Stimulated activated CD4-positive, alpha-beta T cell treated with anti-CD3 and anti-CD28 coated beads, Interleukin-2, amount 100 ng/mL, for 24 hours (primary cell): Measurements from ENCODE around the gene CLIC4.
"Not testable (repeated sequence)": the region's sequence is repeated elsewhere in the genome, so short reads cannot be mapped to it uniquely, and the experiment has no call there.

Experiments used
- DNase-seq, 2 donors: peaks; one replicate each; pipeline ENCODE4 v3.0.0-alpha.2; 2020

Gene CLIC4

DNA sequence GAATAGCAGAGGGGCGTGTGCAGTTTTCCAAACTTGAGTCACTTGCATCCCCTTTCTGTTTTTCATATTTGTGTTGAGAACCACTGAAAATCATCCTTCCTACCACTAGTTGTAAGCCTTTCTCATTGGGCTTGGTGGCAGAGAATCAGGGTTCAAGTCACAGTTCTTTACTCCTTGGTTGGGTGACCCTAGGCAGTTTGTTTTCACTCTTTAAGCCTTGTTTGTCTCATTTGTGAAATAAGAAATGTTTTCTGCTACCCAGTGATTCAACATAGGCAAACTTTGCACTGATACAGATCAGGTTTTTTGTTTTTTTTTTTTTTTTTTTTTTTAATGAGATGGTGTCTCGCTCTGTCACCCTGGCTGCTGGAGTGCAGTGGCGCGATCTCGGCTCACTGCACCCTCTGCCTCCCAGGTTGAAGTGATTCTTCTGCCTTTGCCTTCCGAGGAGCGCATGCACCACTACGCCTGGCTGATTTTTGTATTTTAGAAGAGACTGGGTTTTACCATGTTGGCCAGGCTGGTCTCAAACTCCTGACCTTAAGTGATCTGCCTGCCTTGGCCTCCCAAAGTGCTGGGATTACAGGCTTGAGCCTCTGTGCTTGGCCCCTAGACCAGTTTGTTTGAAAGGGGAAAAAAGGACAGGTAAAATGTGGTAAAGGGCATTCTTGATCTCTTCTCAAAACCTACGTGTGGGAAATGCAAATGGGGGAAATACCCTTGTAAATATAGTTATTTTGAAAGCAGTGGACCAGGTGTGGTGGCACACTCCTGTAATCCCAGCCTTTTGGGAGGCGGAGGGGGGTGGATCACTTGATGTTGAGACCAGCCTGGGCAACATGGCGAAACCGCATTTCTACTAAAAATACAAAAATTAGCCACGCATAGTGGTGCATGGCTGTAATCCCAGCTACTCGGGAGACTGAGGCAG, 3.2 kb downstream of the CLIC4 start:
- DNase-seq, result no peak

DNA sequence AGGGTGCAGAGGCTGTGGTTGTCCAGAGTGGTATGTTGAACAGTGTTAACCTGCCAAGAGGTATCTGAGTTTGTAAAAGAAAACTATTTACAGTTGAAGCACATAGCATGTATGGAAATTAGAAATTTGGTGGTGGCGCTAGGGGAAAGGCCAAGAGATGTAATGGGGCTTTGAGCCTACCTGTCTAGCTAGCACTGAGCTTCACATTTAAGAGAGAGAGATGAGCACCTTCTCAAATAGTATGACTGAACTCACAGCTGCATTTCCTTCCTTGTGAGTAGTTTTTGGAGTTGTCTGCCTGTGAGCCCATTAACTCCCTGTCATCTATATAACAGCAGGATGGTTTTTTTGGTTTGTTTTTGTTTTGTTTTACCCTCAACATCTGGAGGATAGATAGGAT, 4.0 kb downstream of the CLIC4 start:
- DNase-seq, result no peak

DNA sequence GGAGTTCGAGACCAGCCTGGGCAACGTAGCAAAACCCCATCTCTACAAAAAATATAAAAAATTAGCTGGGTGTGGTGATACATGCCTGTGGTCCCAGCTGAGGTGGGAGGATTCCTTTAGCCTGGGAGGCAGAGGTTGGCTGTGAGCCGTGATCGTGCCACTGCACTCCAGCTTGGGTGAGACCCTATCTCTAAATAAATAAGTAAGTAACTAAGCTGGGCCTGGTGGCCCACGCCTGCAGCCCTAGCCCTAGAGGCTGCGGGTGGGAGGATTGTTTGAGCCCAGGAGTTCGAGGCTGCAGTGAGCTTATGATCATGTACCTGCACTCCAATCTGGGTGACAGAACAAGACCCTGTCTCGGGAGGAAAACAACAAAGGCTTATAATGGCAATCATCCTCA, 4.6 kb downstream of the CLIC4 start:
- DNase-seq, result no peak

DNA sequence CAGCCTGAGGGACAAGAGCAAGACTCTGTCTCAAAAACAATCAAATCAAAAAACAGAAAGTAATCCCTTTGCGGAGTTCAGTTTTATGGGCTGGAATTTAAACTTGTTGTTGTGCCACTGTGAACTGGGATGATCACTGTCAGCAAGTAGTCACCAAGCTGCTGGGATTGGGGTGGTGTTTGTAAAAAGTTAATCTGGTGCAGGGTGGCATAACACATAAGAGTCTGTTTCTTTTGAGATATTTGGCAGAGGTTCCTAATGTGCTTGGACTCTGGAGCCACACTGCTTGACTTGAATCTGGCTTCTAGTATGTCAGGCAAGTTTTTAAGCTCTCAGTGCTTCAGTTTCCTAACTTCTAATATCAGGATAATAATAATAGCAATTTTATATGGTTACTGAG, 6.6 kb downstream of the CLIC4 start:
- no peak for DNase-seq

DNA sequence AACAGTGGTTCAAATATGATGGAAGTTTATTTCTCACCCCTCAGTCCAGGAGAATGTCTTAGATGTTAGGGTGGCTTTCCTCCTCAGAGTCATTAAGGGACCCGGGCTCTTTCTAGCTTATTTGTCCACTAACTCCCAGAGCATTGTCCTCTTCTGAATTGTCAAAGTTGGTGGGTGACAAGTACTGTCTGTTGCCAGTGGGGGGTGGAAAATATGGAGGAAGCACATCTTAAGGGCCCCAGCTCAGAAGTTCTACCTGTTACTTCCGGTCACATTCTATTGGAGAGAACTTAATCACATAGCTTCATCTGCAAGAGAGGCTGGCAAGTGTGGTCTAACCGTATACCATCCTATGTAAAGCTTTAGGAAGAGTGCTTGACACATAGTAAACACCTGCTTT, 7.1 kb downstream of the CLIC4 start:
- DNase-seq, result no peak

DNA sequence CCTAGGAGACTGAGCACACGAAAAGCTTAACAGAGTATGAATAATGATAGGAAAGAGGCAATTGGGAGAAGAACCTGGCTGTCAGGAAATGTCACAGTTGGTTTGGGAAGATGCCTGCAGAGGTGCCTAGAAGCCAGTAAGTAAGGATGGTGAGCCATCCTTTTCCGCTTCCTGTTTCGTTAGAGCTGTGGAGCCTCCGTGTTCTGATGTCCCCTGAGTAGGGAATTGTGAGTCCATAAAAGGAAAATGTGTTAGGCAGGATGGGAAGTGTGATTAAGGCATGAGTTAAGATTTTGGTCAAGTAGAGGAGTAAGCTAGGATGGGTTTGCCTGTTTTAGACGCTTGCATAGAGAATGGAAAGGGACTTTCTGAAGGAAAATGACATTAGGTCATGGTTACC, 9.0 kb downstream of the CLIC4 start:
- no peak for DNase-seq

DNA sequence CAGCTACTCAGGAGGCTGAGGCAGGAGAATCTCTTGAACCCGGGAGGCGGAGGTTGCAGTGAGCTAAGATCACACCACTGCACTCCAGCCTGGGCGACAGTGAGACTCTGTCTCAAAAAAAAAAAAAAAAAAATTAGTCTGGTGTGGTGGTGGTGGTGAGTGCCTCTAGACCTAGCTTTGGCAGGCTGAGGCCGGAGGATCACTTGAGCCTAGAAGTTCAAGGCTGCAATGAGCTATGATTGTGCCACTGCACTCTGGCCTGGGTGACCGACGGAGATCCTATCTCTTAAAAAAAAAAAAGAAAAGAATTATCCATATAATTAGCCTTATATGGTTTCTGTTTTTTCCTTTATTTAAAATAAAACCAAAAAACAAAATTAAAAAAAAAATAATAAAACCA, 10.1 kb downstream of the CLIC4 start:
- DNase-seq, result not testable (repeated sequence)

DNA sequence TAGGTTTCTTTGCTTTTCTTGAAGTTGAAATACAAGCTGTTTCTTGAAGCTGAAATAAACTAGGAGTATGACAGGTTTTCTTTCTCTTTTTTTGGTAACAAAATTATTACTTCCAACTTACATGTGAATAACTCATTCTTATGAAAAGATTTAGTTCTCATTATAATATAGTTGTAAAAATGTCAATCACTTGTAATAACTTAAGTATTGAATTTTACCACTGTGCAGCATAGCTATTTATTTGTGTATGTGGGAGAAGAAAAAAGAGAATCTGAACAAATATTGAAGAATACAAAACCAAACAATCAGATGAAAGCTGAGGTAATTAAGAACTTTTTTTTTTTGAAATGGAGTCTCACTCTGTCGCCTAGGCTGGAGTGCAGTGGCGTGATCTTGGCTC, 11.1 kb downstream of the CLIC4 start:
- no peak for DNase-seq

DNA sequence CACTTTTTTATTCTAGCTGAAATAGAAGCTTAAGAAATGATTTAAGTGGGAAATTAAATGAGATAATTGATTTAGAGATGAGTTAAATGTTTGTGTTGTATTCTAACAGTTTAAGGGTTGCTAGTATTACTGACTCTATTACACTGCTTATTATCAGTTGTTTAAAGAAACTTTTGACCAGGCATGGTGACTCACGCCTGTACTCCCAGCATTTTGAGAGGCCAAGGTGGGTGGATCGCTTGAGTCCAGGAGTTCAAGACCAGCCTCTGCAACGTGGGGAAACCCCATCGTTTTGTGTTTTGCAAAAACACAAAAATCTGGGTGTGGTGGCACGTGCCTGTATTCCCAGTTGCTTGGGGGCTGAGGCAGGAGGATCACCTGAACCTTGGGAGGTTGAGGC, 14.2 kb downstream of the CLIC4 start:
- DNase-seq, result no peak

DNA sequence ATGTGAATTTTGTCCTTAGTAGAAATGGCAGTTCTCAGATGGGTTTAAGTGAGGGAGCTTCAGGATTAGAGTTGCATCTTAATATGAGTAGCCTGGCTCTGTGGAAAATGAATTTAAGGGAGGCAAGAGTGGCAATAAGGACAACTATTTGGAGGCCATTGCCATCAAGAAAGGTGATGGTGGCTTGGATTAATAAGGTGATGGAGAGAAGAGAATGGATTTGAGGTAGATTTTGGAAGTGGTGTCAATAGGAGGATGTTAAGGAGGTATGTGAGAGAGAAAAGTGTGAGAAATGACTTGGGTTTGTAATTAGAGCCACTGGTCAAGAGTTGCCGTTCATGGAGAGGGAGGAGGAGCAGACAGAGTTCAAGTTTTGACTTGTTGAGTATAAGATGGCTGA, 16.3 kb downstream of the CLIC4 start:
- no peak for DNase-seq

DNA sequence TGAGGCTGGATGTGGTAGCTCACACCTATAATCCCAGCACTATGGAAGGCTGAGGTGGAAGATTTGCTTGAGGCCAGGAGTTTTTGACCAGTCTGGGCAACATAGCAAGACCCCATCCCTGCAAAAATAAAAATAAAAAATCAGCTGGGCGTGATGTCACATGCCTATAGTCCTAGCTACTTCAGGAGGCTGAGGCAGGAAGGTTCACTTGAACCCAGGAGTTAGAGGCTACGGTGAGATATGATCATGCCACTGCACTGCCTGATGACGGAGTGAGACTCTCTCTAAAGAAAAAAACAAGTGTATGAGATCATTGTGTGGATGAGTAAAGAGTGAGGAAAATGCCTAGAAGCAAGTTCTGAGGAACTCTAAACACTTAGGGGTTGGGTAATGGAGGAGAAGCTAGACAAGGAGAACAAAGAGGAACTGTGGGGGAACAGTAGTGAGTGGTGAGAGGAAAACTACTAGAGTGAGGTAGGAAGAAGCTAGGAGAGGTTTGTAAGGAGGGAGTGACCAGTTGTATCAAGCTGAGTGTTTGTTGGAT, 17.0 kb downstream of the CLIC4 start:
- DNase-seq, result no peak

DNA sequence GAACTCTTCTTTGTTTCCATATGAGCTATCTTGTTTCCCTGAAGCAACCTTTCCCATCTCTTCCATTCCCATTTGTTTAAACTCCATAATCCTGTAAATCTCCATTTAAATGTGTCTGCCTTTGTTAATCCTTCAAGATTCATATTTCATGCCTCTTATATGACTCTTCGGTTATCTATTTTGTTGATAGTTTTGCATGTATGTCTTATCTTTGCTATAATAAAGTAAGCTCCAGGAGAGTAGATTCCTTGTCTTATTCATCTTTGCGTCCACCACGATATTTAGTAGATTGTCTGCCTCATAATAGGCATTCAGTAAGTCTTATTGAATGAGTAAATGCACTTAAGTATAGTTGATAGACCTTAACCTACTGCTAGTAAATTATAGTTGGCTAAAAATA, 18.4 kb downstream of the CLIC4 start:
- no peak for DNase-seq

DNA sequence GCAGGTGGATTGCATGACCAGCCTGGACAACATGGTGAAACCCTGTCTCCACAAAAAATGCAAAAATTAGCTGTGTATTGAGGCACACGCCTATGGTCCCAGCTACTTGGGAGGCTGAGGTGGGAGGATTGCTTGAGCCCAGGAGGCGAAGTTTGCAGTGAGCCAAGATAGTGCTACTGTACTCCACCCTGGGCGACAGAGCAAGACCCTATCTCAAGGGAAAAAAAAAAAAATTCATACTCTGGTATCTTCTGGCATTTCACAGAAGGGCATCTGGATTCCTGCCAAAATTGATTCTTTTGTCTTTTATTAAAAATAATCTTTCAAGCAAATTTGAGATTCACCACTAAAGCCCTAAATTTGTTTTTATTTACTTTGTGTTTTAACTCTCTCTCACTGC, 19.2 kb downstream of the CLIC4 start:
- DNase-seq, result no peak

DNA sequence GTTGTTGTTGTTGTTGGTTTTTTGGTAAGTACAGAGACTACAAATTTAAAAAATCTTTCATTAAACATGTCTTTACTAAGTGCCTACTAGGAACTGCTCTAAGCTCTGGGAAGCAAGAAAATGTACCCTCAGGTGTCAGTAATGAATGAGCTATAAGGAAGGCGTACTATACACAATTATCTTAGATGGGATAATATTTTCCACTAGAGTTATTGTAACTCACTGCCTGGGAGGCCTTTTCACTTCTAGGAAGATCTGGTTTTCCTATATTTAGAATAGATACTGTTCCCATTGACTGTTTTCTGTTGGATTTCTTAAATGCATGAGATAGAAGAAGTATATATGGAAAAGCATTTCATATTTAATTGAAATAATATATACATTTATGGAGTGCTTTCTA, 19.6 kb downstream of the CLIC4 start:
- DNase-seq, result no peak

DNA sequence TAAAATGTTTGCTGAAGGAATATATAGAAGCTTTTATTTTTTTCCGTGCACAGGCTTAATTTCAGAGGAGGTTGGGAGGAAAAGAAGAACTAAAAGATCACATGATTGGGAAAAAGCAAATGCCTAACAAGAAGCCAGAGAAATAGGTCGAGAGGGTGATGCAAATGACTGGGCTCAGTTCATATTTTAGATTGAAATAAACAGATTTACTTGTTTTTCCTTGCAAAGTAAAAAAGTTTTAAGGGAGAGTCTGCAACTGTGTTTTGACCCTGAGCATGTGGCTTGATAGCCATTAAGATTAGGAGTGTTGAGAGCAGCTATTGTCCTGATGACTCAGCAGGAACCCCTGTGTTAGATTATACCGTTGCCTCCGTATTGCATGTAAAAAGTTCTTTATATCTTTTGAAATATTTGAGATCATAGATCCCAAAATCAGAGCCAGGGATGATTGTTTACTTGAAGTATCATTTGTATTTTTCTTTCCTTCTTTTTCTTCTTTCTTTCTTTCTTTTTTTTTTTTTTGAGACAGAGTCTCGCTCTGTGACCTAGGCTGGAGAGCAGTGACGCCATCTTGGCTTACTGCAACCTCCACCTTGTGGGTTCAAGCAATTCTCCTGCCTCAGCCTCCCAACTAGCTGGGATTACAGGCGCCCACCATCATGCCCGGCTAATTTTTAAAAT, 20.2 kb downstream of the CLIC4 start:
- DNase-seq, result no peak

DNA sequence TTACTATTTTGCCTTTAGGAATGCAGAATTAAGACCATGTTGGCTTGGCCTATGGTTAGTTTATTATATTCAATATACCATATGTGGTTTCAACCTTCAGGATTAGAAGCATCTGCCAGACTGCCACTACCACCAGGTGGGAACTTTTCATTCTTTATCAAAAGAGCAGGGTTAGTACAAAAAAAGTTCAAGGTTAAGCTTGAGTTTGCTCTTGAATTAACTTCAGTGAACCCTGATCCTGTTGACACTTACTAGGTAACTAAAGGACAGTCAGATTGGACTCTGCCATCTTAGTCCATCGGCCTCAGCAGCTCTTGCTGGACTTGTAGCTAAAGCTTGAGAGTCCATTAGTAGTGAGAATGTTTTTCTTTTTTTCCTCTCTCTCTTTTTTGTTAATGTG, 22.1 kb downstream of the CLIC4 start:
- no peak for DNase-seq

DNA sequence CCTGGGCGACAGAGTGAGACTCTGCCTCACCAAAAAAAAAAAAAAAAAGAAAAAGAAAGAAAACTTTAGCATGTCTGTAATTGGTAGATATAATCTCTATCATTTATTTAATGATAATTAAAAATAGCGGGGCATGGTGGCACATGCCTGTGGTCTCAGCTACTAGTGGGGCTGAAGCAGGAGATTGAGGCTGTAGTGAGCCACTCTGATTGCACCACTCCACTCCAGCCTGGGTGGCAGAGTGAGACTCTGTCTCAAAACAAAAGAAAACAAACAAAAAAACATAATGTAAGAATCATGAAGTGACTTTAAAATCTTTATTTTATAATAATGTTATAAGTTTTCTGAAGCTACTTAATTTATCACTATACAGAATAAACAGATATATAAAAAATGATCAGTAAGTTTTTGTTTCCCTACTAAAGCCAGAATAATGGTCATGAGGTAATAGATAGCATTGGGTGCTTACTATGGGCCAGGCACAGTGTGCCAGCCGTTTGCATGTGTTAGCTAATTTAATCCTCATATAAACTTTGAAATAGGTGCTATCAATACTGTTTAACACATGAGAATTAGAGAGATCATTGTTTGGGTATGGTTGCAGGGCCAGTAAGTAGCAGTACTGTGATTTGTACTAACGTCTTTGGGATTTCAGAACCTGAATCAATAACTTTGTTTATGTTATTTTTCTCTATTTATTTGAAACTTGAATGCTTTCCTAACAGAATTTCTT, 23.8 kb downstream of the CLIC4 start:
- no peak for DNase-seq

DNA sequence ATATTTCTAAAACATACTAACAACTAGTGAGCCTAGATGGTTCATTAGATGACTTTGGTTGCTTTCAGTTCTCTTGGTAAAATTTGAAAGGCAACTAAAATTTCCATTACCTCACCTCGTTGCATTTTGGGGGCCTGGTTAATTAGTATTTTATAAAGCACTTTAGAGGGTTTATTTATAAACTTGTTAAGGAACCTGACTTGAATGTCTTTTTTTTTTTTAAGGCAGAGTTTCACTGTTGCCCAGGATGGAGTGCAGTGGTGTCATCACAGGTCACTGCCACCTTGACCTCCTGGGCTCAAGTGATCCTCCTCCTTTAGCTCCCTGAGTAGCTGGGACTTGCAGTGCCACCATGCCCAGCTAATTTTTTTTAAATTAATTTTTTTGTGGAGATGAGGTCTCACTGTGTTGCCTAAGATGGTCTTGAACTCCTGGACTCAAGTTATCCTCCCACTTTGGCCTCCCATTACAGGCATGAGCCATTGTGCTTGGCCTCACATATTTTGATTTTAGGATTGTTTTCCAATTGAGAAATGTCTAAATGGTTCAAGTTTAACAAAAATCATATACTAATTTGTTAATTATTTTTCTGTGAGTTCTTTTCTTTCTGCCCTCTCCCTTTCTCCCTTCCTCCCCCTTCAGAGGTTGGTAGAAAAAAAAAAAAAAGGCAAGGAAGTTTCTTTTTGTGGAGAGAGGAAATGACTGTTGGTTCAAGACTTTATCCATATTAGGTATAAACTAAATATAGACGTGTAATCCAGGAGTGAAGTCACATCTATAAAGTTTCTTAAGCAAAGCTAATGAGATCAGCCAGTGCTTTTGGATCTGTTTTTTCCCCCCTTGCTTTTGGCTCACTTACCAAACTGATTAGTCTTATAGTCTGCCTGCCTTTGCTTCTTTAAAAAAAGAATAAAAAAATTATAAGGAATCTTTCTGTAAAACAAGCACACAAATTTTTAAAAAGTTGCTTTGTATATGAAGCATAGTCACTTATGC, 24.7 kb downstream of the CLIC4 start:
- no peak for DNase-seq

DNA sequence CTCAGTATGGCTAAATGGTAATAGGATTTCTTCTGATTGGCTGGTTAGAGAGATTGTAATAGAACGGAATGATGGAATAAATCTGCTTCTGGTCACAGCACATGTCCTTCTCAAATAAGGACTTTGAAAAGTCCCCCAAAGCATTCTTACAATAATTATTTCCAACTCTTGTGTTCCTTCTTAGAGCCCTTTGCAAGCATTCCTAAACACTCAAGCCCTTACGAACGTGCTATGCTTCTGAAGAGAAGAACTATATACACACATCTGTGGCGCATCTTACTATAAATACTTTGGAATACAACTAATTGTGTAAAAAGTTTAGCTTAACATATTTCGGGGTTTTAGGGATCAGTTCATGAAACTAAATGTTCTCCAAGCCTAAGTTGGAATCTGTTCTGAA, 25.6 kb downstream of the CLIC4 start:
- DNase-seq, result no peak

DNA sequence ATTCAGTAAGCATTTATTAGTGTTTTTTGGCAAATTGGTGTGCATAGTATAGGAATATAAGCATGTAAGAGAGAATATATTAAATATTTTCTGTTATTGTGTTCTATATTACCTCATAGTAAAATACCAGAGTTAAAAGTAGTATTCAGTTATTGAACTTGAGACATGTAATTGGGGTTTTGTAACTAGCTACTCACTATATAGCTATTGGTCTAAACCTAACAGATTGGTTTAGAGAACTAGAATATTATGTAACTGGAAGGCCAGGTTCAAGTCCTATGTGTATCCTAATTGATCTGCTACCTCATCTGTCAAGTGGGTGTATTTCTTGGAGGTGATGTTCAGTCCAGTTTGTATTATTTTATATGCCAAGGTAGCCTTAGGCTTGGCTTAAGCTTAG, 26.3 kb downstream of the CLIC4 start:
- DNase-seq, result no peak

DNA sequence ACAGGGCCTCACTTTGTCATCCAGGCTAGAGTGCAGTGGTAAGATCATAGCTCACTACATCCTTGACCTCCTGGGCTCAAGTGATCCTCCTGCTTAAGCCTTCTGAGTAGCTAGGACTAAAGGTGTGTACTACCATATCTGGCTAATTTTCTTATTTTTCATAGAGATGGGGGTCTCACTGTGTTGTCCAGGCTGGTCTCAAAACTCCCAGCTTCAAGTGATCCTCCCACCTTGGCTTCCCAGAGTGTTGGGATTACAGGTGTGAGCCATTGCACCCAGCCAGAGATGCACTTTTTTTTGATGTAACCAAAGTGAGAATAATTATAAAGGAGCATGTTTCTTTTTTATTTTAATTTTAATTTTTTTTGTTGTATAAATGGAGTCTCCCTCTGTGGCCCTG, 28.4 kb downstream of the CLIC4 start:
- no peak for DNase-seq

DNA sequence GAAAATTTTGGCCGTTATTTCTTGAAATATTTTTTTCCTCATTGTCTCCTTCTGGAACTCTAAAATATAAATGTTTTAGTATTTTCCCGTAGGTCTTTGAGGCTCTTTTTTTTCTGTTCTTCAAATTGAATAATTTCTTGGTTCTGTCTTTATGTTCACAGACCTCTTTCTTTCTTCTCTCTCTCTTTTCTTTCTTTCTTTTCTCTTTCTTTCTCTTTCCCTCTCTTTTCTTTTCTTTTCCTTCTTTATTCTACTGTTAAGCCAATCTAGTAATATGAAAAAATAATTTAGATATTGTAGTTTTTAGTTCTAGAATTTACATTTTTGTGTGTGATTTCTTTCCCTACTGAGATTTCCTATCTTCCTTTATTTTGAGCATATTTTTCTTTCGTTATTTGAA, 30.1 kb downstream of the CLIC4 start:
- no peak for DNase-seq
